ENCODE results near the gene SBF2. TPM values are rescaled to one million over a fixed set of nuclear protein-coding genes. Genes with fewer than 3 reads are reported as not detected.

The SBF2 gene
- total and polyA plus RNA-seq, 9 of the 15 experiments (the other 6 are each of a cell fraction or from before 2014, with no cell fraction given) = 0.80 to 9.5 (median 5.0) TPM

DNA sequence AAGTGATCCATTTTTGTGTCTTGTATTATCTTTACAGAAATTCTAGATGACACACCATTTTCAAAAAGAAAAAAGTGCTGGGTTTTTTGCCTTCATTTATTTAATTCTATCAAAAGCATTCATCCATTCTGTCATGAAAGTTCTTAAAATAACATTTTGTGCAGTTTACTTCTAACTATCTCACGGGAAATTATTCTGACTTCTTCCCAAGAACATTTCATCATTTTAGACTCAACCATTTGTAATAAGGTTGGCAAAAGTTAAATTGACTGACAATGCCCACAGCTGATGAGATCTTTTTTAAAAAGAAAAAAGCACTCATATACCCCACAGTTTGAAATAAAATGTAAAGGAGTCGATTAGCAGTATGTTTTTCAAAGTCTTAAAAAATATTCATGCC, 68.5 kb downstream of the SBF2 start (continued):
- TF ChIP-seq ETV1 (tag; conservative IDR thresholded peaks at IDR 0.05; ENCODE audit: low read depth) = no peak
- no peak for TF ChIP-seq SMARCE1 (IDR thresholded peaks at IDR 0.05)

DNA sequence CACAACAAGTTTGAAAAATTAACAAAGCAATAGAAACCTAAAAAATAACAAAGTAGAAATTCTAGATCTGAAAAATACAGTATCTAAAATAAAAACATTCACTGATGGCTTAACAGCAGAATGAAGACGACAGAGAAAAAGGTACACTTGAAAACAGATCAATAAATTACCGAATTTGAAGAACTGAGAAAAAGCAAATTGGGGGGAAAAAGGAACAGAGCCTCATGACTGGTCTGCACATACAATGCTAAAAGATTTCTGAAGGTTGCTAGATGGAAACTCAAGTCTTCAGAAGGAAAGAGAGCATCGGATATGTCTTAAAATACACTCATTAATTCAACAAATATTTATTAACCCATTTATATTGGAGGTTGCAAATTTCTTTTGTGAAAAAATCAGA, 71.6 kb downstream of the SBF2 start:
- DNase-seq (ENCODE audit: extremely low read depth in 1 of 4, low spot score in 3 of 4) (no peak), FAIRE-seq (no peak), ATAC-seq (no peak)
- Histone ChIP-seq H3K36me3 (ENCODE audit: control insufficient read depth, insufficient read depth, low read length) (no peaks in the 10 kb centered on the region), H3K9me3 (replicated peaks; ENCODE audit: control insufficient read depth, insufficient read depth, low read depth, low read length) (no peaks in the 10 kb centered on the region), H3K4me1 (replicated peaks in 1 of 2; ENCODE audit: control insufficient read depth in 2 of 2, insufficient read depth in 2 of 2, low read length in 2 of 2) (no peaks in the 10 kb centered on the region), H2AFZ (ENCODE audit: low read depth, low read length) (no peak overlapping the region), H3K79me2 (ENCODE audit: control insufficient read depth, insufficient read depth, low read length) (no peaks in the 10 kb centered on the region), H3K9me1 (ENCODE audit: control insufficient read depth, insufficient read depth, low read length) (no peaks in the 10 kb centered on the region), H3K27ac (ENCODE audit: extremely low read depth, low read depth, low read length) (no peak overlapping the region), H4K20me1 (replicated peaks; ENCODE audit: control insufficient read depth, insufficient read depth, low read length) (no peaks in the 10 kb centered on the region), H3K4me3 (no peak overlapping the region), H3K4me2 (ENCODE audit: insufficient read depth, low read length) (no peak overlapping the region), H3K27me3 (ENCODE audit: control insufficient read depth in 2 of 2, insufficient read depth in 2 of 2, low read length in 2 of 2) (no peaks in the 10 kb centered on the region), H3K9ac (ENCODE audit: insufficient read depth in 1 of 2, low read depth in 2 of 2, low read length in 2 of 2) (no peak overlapping the region)
- in situ Hi-C loops (cut with MboI) (loop anchor here (25.0 kb wide), 1 partner anchor 515 kb away; no protein-coding TSS in a partner anchor), intact Hi-C loops (cut with micrococcal nuclease) (no loop called here)
- TF ChIP-seq NFRKB (IDR thresholded peaks at IDR 0.05; ENCODE audit: low read depth) (no peak), CCAR2 (IDR thresholded peaks at IDR 0.05; ENCODE audit: low read depth, low read length) (no peak), CHD2 (IDR thresholded peaks at IDR 0.05; ENCODE audit: low read depth, low read length) (no peak)
- POLR2A ChIA-PET = no interaction called here
- 0% methylated on average over 3 of the region's 3 CpGs for WGBS (ENCODE audit: insufficient coverage, low coverage, missing lambda C conversion rate)
- CTCF ChIA-PET (ENCODE audit: low intra/inter-chr PET ratio) = no interaction called here
- BruUV-seq (replicated peaks) = no TSS peak

DNA sequence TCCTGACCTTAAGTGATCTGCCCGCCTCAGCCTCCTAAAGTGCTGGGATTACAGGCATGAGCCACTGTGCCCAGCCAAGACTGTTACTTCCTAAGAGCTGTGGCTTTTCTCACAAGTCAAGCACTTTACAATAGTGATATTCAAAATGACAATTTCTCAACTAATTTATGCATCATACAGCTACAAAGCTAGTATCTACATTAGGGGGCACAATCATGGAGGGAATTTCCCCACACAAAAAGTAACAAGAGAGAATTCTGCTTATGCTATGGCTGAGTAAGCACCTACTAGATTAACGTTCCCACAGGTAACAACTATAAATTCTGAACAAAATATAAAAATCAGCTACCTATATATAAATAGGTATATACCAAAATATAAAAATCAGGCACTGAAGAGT, 72.7 kb downstream of the SBF2 start:
- no peaks in the 10 kb centered on the region for H3K79me2 ChIP-seq (ENCODE audit: control insufficient read depth, insufficient read depth, low read length)
- H3K9me3 ChIP-seq (replicated peaks; ENCODE audit: control insufficient read depth, insufficient read depth, low read depth, low read length) = no peaks in the 10 kb centered on the region
- intact Hi-C loops (cut with micrococcal nuclease) (no loop called here), in situ Hi-C loops (cut with MboI) (loop anchor here (25.0 kb wide), 1 partner anchor 516 kb away; no protein-coding TSS in a partner anchor)
- H3K27ac ChIP-seq (ENCODE audit: extremely low read depth, low read depth, low read length) = no peak overlapping the region
- H3K9ac ChIP-seq (ENCODE audit: insufficient read depth in 1 of 2, low read depth in 2 of 2, low read length in 2 of 2) = no peak overlapping the region
- no peaks in the 10 kb centered on the region for H3K27me3 ChIP-seq (ENCODE audit: control insufficient read depth in 2 of 2, insufficient read depth in 2 of 2, low read length in 2 of 2)
- no peak for DNase-seq (ENCODE audit: extremely low read depth in 1 of 4, low spot score in 3 of 4)
- BruUV-seq (replicated peaks) = no TSS peak
- no peak overlapping the region for H2AFZ ChIP-seq (ENCODE audit: low read depth, low read length)
- WGBS (ENCODE audit: insufficient coverage, low coverage, missing lambda C conversion rate) = 0% methylated on average over 2 of the region's 2 CpGs
- ChIA-PET CTCF (ENCODE audit: low intra/inter-chr PET ratio) (no interaction called here), POLR2A (interaction anchor here (0.8 kb wide), 1 partner anchor 11 kb away, joined by 3 read pairs; no protein-coding TSS in a partner anchor)
- no peaks in the 10 kb centered on the region for H3K9me1 ChIP-seq (ENCODE audit: control insufficient read depth, insufficient read depth, low read length)
- FAIRE-seq = no peak
- no peak overlapping the region for H3K4me2 ChIP-seq (ENCODE audit: insufficient read depth, low read length)
- H3K4me1 ChIP-seq (replicated peaks in 1 of 2; ENCODE audit: control insufficient read depth in 2 of 2, insufficient read depth in 2 of 2, low read length in 2 of 2) = no peaks in the 10 kb centered on the region
- no peaks in the 10 kb centered on the region for H4K20me1 ChIP-seq (replicated peaks; ENCODE audit: control insufficient read depth, insufficient read depth, low read length)
- no peaks in the 10 kb centered on the region for H3K36me3 ChIP-seq (ENCODE audit: control insufficient read depth, insufficient read depth, low read length)
- no peak overlapping the region for H3K4me3 ChIP-seq
- ATAC-seq = no peak
- no peak for TF ChIP-seq STAT5A (IDR thresholded peaks at IDR 0.05; ENCODE audit: borderline replicate concordance, low read length)
- TF ChIP-seq U2AF1 (optimal IDR thresholded peaks at IDR 0.05; ENCODE audit: low read depth, low read length) = no peak
- no peak for TF ChIP-seq ZNF24 (IDR thresholded peaks at IDR 0.05)
- TF ChIP-seq, protein P1, sequence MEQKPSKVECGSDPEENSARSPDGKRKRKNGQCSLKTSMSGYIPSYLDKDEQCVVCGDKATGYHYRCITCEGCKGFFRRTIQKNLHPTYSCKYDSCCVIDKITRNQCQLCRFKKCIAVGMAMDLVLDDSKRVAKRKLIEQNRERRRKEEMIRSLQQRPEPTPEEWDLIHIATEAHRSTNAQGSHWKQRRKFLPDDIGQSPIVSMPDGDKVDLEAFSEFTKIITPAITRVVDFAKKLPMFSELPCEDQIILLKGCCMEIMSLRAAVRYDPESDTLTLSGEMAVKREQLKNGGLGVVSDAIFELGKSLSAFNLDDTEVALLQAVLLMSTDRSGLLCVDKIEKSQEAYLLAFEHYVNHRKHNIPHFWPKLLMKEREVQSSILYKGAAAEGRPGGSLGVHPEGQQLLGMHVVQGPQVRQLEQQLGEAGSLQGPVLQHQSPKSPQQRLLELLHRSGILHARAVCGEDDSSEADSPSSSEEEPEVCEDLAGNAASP (IDR thresholded peaks at IDR 0.05) = no peak
- no peak for TF ChIP-seq BCOR (IDR thresholded peaks at IDR 0.05)
- TF ChIP-seq, protein P2, sequence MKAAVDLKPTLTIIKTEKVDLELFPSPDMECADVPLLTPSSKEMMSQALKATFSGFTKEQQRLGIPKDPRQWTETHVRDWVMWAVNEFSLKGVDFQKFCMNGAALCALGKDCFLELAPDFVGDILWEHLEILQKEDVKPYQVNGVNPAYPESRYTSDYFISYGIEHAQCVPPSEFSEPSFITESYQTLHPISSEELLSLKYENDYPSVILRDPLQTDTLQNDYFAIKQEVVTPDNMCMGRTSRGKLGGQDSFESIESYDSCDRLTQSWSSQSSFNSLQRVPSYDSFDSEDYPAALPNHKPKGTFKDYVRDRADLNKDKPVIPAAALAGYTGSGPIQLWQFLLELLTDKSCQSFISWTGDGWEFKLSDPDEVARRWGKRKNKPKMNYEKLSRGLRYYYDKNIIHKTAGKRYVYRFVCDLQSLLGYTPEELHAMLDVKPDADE (conservative IDR thresholded peaks at IDR 0.05; ENCODE audit: control insufficient read depth, low read depth, low read length) = no peak
- TF ChIP-seq OTX1 (CRISPR knock-in tag; IDR thresholded peaks at IDR 0.05) = no peak
- TF ChIP-seq ZNF140 (CRISPR knock-in tag; IDR thresholded peaks at IDR 0.05) = no peak
